ENCODE results near the gene DDX42.

Gene DDX42

GRCh38 chr17:63827002-63827800 lies 53.2 kb downstream of the DDX42 start, which contains the start of the genes FTSJ3 and PSMC5:
Gene FTSJ3 (minus strand): TSS chr17:63827663. CDS start chr17:63826902, 761 bp downstream.
Gene PSMC5 (plus strand): TSS chr17:63827431. CDS start chr17:63827491, 60 bp downstream.
- TF ChIP-seq, protein P1, sequence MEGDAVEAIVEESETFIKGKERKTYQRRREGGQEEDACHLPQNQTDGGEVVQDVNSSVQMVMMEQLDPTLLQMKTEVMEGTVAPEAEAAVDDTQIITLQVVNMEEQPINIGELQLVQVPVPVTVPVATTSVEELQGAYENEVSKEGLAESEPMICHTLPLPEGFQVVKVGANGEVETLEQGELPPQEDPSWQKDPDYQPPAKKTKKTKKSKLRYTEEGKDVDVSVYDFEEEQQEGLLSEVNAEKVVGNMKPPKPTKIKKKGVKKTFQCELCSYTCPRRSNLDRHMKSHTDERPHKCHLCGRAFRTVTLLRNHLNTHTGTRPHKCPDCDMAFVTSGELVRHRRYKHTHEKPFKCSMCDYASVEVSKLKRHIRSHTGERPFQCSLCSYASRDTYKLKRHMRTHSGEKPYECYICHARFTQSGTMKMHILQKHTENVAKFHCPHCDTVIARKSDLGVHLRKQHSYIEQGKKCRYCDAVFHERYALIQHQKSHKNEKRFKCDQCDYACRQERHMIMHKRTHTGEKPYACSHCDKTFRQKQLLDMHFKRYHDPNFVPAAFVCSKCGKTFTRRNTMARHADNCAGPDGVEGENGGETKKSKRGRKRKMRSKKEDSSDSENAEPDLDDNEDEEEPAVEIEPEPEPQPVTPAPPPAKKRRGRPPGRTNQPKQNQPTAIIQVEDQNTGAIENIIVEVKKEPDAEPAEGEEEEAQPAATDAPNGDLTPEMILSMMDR (conservative IDR thresholded peaks at IDR 0.05; ENCODE audit: low read depth, low read length): peak; percentile 29; the same call in 1 of the 2 replicates
- H4K20me1 ChIP-seq (ENCODE audit: insufficient read depth): no peaks in the 10 kb centered on the region
- H2AFZ ChIP-seq (ENCODE audit: low read depth): peak within 1 kb of the TSS; percentile 90
- peaks cover 52% of the 10 kb centered on the region for H3K79me2 ChIP-seq (ENCODE audit: insufficient read depth, low read depth)
- H3K9ac ChIP-seq: peak within 1 kb of the TSS; percentile 80
- peaks cover 30% of the 10 kb centered on the region for H3K4me1 ChIP-seq (ENCODE audit: low read depth, poor library complexity, severe bottlenecking)
- no peaks in the 10 kb centered on the region for H3K27me3 ChIP-seq (ENCODE audit: insufficient read depth, low read depth)
- peaks cover 39% of the 10 kb centered on the region; the same call in 1 of the 2 replicates for H3K36me3 ChIP-seq (ENCODE audit: insufficient read depth)
- H3K4me3 ChIP-seq (IDR thresholded peaks at IDR 0.05; ENCODE audit: insufficient read depth, low read depth, low read length): no peak within 1 kb of the TSS
- peak within 1 kb of the TSS; percentile 73 for H3K27ac ChIP-seq
- H3K4me2 ChIP-seq: peak within 1 kb of the TSS; percentile 96

DNA sequence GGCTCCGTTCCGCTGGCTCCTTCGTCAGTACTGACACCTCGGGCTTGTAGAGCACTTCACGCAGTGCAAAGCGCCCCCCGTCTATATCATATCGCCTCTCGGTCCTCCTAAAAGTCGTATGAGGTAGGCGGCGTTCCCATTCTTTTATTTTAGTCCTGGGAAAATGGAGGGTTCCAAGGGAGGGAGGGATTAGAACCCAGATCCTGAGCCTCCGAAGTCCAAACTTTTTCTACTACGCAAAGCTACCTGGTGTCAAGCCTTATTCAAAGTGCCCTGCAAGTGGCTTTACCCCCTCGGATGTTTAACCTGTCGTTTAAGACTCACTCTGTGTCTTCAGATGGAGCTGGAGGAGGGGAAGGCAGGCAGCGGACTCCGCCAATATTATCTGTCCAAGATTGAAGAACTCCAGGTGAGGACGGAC lies 53.8 kb downstream of the DDX42 start:
- H3K27me3 ChIP-seq (ENCODE audit: insufficient read depth, low read depth): no peaks in the 10 kb centered on the region
- peak overlapping the region; percentile 90 for H2AFZ ChIP-seq (ENCODE audit: low read depth)
- H3K4me1 ChIP-seq (ENCODE audit: low read depth, poor library complexity, severe bottlenecking): peaks cover 30% of the 10 kb centered on the region
- no peak overlapping the region for H3K4me3 ChIP-seq (IDR thresholded peaks at IDR 0.05; ENCODE audit: insufficient read depth, low read depth, low read length)
- H3K27ac ChIP-seq: peak overlapping the region; percentile 73
- peak overlapping the region; percentile 80 for H3K9ac ChIP-seq
- peaks cover 48% of the 10 kb centered on the region for H3K79me2 ChIP-seq (ENCODE audit: insufficient read depth, low read depth)
- H3K36me3 ChIP-seq (ENCODE audit: insufficient read depth): peaks cover 38% of the 10 kb centered on the region; the same call in 1 of the 2 replicates
- no peaks in the 10 kb centered on the region for H4K20me1 ChIP-seq (ENCODE audit: insufficient read depth)
- TF ChIP-seq, protein P1 (conservative IDR thresholded peaks at IDR 0.05; ENCODE audit: low read depth, low read length): no peak
- H3K4me2 ChIP-seq: peak overlapping the region; percentile 96

GRCh38 chr17:63828936-63829335 lies 55.0 kb downstream of the DDX42 start:
- no peak overlapping the region for H3K27ac ChIP-seq
- H4K20me1 ChIP-seq (ENCODE audit: insufficient read depth): no peaks in the 10 kb centered on the region
- H2AFZ ChIP-seq (ENCODE audit: low read depth): no peak overlapping the region
- H3K9ac ChIP-seq: no peak overlapping the region
- H3K4me3 ChIP-seq (IDR thresholded peaks at IDR 0.05; ENCODE audit: insufficient read depth, low read depth, low read length): no peak overlapping the region
- peaks cover 48% of the 10 kb centered on the region for H3K79me2 ChIP-seq (ENCODE audit: insufficient read depth, low read depth)
- H3K36me3 ChIP-seq (ENCODE audit: insufficient read depth): peaks cover 39% of the 10 kb centered on the region; the same call in 1 of the 2 replicates
- no peaks in the 10 kb centered on the region for H3K27me3 ChIP-seq (ENCODE audit: insufficient read depth, low read depth)
- H3K4me1 ChIP-seq (ENCODE audit: low read depth, poor library complexity, severe bottlenecking): peaks cover 30% of the 10 kb centered on the region
- TF ChIP-seq, protein P1 (conservative IDR thresholded peaks at IDR 0.05; ENCODE audit: low read depth, low read length): no peak
- H3K4me2 ChIP-seq: peak overlapping the region; percentile 96

DNA sequence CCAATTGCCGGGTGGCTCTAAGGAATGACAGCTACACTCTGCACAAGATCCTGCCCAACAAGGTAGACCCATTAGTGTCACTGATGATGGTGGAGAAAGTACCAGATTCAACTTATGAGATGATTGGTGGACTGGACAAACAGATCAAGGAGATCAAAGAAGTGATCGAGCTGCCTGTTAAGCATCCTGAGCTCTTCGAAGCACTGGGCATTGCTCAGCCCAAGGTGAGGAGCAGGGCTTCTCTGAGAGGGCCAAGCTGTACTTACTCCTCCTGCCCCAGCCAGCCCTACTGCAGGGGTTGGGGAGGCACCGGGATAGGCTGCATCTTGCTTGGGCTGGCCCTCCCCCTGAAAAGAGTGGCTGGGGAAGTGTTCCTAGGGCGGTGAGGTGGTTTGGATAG lies 56.3 kb downstream of the DDX42 start:
- Histone ChIP-seq H3K27ac (no peak overlapping the region), H3K36me3 (ENCODE audit: insufficient read depth) (peaks cover 28% of the 10 kb centered on the region; the same call in 1 of the 2 replicates), H3K4me1 (ENCODE audit: low read depth, poor library complexity, severe bottlenecking) (peaks cover 26% of the 10 kb centered on the region), H3K9ac (no peak overlapping the region), H3K79me2 (ENCODE audit: insufficient read depth, low read depth) (peaks cover 44% of the 10 kb centered on the region), H3K4me3 (IDR thresholded peaks at IDR 0.05; ENCODE audit: insufficient read depth, low read depth, low read length) (no peak overlapping the region), H2AFZ (ENCODE audit: low read depth) (no peak overlapping the region), H3K4me2 (no peak overlapping the region), H4K20me1 (ENCODE audit: insufficient read depth) (no peaks in the 10 kb centered on the region), H3K27me3 (ENCODE audit: insufficient read depth, low read depth) (no peaks in the 10 kb centered on the region)
- TF ChIP-seq, protein P1 (conservative IDR thresholded peaks at IDR 0.05; ENCODE audit: low read depth, low read length): no peak
